Adrenal gland (tissue), 12 donors: ENCODE measurements around the gene BABAM2. TPM values are rescaled to one million over a fixed set of nuclear protein-coding genes. Genes with fewer than 3 reads are reported as not detected.

Source experiments
- DNase-seq, 7 donors: peaks; one replicate each; pipeline ENCODE4 v3.0.0-alpha.2; 2019 to 2020
- H3K27ac ChIP-seq, 5 donors: fragments of 200-600 bp; sonication (generic) in 4 of 5; 1 replicate in 3 of 5; 2 replicates in 2 of 5; pipeline versions ENCODE4 v1.5.1 to v1.8.0; 2016 to 2020; ENCODE audit warnings: mild to moderate bottlenecking in 1 of 5
- H3K27me3 ChIP-seq: fragments of 200-600 bp; 2 replicates; pipeline ENCODE4 v1.8.0; 2021
- H3K36me3 ChIP-seq, 2 donors: fragments of 200-600 bp; replicated peaks in 1 of 2; 1 replicate in 1 of 2; 2 replicates in 1 of 2; pipeline versions ENCODE4 v1.5.1 to v1.8.0; 2018 to 2022
- H3K4me1 ChIP-seq, 2 donors: fragments of 200-600 bp; replicated peaks in 1 of 2; 1 replicate in 1 of 2; 2 replicates in 1 of 2; pipeline versions ENCODE4 v1.5.1 to v1.8.0; 2018 to 2021
- H3K4me3 ChIP-seq, 4 donors: fragments of 200-600 bp; sonication (generic) in 3 of 4; one replicate each; pipeline ENCODE4 v1.5.1; 2016 to 2018
- H3K9me3 ChIP-seq, 3 donors: fragments of 200-600 bp; sonication (generic) in 1 of 3; replicated peaks in 1 of 3; 1 replicate in 2 of 3; 2 replicates in 1 of 3; pipeline versions ENCODE4 v1.5.1 to v1.8.0; 2016 to 2021
- POLR2A ChIP-seq, 2 donors: fragments of 450-650 bp; IDR thresholded peaks; one replicate each; pipeline ENCODE4 v1.6.1; 2017; ENCODE audit warnings: antibody characterized with exemption in 2 of 2, mild to moderate bottlenecking in 2 of 2, moderate library complexity in 1 of 2
- WGBS, 4 donors: extraction: QIAGEN DNeasy Blood & Tissue Kit in 2 of 4; methylation state at CpG; one replicate each; pipeline versions ENCODE4 v1.1.5 to v1.1.7; 2013 to 2017; 5-methylcytosine and 5-hydroxymethylcytosine counted together
- intact Hi-C, 2 donors: fragments of 100-400 bp; cut with DNase I; formaldehyde crosslinking; loops; one replicate each; pipeline versions ENCODE4 v1.14.1 to v1.15.0; 2022 to 2023
- polyA plus RNA-seq, 3 donors: library from polyadenylated mRNA; stranded (reverse); fragments of 200-250 nt in 2 of 3; fragments of 350-450 nt in 1 of 3; fragmentation: Illumina TruSeq in 1 of 3; extraction: RNeasy Lipid Tissue Mini Kit (QIAGEN cat#74804) in 1 of 3; gene quantifications; one replicate each; pipeline ENCODE4 v1.2.3, GENCODE V29; 2013 to 2014
- total RNA-seq, 9 donors: library from RNA; depleted of rRNA in 4 of 9; stranded (reverse); fragments of >200 nt in 4 of 9; fragments of 120-200 nt in 1 of 9; fragmentation: NEBNext Ultra II Directional in 1 of 9; extraction: Animal tissue kit (Norgen Biotek cat#: 25700) in 1 of 9; gene quantifications; one replicate each; pipeline versions ENCODE4 v1.1.0 to v1.2.4, GENCODE V29; 2013 to 2023
- TF ChIP-seq, protein P1 (sequence below), 6 experiments: fragments of 450-650 bp in 4 of 6; fragments of 200-600 bp in 2 of 6; sonication (generic) in 1 of 6; IDR thresholded peaks; 1 replicate in 5 of 6; 2 replicates in 1 of 6; pipeline versions ENCODE4 v1.5.1 to v1.8.0; 2016 to 2021; ENCODE audit warnings: antibody characterized with exemption in 6 of 6, mild to moderate bottlenecking in 2 of 6, moderate library complexity in 1 of 6
- donor health status: healthy with polysubstance abuse.
- donor health status: Bipolar disorder and iron deficiency.
- donor health status: DM: yes; HTN: yes; CAD: no.
- donor health status: DM: no; HTN: no; CAD: no.
- donor health status: DM: no; HTN: no; CAD: no.
- donor health status: DM: yes; HTN: yes; CAD: no.

The BABAM2 gene
- total and polyA plus RNA-seq, 12 donors: 88.2 to 925 (median 357) TPM

DNA sequence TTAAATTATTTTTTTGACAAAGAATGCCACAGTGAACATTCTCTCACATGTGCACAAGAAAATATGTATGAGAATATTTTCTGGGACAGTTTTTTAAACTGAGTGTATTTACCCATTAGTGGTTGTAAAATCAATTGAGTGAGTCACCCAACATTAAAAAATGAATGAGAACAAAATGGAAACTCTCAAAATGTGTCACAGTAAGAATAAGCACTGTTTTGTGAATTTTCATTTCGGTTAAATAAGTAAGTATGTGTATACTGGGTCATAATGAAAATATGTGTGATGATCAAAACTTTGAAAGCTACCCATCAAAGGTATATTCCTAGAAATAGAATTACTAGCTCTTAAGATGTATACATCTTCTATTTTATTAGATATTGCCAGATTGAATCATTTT is 11.6 kb downstream of the BABAM2 start:
- Histone ChIP-seq H3K36me3 (peaks cover 0 to 5% of the 10 kb centered on the region in 2 donors), H3K4me1 (peaks cover 22 to 76% of the 10 kb centered on the region in 2 donors), H3K4me3 (no peak overlapping the region), H3K9me3 (no peaks in the 10 kb centered on the region), H3K27me3 (no peaks in the 10 kb centered on the region), H3K27ac (peak overlapping the region in 2 of 5 donors; percentile 39 to 51)
- intact Hi-C loops: no loop called here
- no peak for DNase-seq
- TF ChIP-seq, protein P1, sequence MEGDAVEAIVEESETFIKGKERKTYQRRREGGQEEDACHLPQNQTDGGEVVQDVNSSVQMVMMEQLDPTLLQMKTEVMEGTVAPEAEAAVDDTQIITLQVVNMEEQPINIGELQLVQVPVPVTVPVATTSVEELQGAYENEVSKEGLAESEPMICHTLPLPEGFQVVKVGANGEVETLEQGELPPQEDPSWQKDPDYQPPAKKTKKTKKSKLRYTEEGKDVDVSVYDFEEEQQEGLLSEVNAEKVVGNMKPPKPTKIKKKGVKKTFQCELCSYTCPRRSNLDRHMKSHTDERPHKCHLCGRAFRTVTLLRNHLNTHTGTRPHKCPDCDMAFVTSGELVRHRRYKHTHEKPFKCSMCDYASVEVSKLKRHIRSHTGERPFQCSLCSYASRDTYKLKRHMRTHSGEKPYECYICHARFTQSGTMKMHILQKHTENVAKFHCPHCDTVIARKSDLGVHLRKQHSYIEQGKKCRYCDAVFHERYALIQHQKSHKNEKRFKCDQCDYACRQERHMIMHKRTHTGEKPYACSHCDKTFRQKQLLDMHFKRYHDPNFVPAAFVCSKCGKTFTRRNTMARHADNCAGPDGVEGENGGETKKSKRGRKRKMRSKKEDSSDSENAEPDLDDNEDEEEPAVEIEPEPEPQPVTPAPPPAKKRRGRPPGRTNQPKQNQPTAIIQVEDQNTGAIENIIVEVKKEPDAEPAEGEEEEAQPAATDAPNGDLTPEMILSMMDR (IDR thresholded peaks at IDR 0.05): no peak
- no peak for TF ChIP-seq POLR2A (IDR thresholded peaks at IDR 0.05)
- 93 to 98% (median 95%) methylated on average over 1 of the region's 1 CpG for WGBS, 4 donors

DNA sequence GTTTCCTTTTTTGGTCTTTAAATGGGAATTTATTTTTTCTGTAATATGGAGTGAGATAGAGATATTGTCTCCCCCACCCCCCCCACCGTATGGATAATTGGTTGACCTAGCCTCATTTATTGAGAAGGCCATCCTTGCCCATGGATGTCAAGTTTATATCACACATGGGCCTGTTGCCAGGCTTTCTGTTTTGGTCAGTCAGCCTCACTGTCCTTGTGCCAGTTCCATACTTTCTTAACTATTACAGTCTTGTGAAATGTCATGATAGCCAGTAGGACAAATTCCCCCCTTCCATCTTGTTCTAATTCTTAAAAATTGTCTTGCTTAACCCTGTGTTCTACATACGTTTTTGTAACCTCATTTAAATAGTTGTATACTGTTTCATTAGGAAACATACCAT is 12.5 kb downstream of the BABAM2 start:
- intact Hi-C loops: no loop called here
- H3K4me3 ChIP-seq: no peak overlapping the region
- no peaks in the 10 kb centered on the region for H3K27me3 ChIP-seq
- DNase-seq: peak in 5 of 7 donors; percentile 32 to 76 (median 61)
- TF ChIP-seq POLR2A (IDR thresholded peaks at IDR 0.05): no peak
- TF ChIP-seq, protein P1 (IDR thresholded peaks at IDR 0.05): no peak
- no peaks in the 10 kb centered on the region for H3K9me3 ChIP-seq
- 36 to 47% (median 44%) methylated on average over 2 of the region's 2 CpGs for WGBS, 4 donors
- peak overlapping the region; percentile 11 to 51 (median 38) for H3K27ac ChIP-seq
- H3K36me3 ChIP-seq: peaks cover 0 to 5% of the 10 kb centered on the region in 2 donors
- peaks cover 30 to 77% of the 10 kb centered on the region in 2 donors for H3K4me1 ChIP-seq

DNA sequence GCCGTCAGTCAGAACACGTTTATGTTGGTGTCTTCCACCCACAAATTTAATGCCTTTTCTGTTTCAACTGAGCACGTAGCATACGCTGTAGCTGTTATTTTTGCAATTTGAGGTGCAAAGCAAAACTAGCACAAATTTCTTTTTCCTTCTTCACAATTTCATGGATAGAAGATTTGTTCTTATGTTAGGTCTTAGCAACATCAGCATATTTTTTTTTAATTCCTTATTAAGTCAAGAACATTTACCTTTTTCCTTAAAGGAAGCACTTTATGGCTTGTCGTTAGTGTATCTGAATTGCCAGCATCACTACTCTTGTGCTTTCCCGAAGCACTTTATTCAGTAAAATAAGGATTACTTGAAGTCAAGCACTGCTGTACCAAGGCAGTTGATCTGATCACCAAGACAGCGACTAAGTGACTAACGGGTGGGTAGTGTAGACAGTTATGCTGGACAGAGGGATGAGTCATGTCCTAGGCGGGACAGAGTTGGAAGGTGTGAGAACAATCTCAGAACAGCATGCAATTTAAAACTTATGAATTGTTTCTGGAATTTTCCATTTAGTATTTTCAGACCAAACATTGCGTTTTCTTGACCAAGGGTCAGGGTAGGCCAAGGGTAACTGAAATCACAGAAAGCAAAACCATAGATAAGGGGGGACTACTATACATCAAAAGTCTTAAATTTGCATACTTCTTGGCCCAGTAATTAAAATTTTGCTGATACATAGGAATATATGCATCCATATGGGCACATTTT is 13.3 kb downstream of the BABAM2 start:
- Histone ChIP-seq H3K36me3 (no peaks in the 10 kb centered on the region), H3K27me3 (no peaks in the 10 kb centered on the region), H3K27ac (peak overlapping the region; percentile 11 to 68 (median 45)), H3K4me3 (no peak overlapping the region), H3K4me1 (peaks cover 38 to 82% of the 10 kb centered on the region in 2 donors), H3K9me3 (no peaks in the 10 kb centered on the region)
- intact Hi-C loops: no loop called here
- DNase-seq: peak in 2 of 7 donors; percentile 27 to 33
- WGBS, 4 donors: 82 to 86% (median 83%) methylated on average over 10 of the region's 10 CpGs
- TF ChIP-seq, protein P1 (IDR thresholded peaks at IDR 0.05): no peak
- TF ChIP-seq POLR2A (IDR thresholded peaks at IDR 0.05): no peak

DNA sequence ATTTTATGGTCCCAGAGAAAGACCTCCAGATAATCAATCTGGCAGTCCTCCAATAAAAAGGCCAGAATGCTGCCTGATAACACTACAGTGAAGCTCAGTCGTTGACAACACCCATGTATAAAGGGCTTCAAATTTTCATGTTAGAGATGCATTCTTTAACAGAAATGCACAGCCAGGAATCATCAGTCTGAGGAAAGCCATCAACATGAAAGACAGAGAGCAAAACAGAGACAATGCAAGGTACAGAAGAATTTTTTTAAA is 13.8 kb downstream of the BABAM2 start:
- Histone ChIP-seq H3K4me3 (no peak overlapping the region), H3K27ac (peak overlapping the region in 3 of 5 donors; percentile 45 to 68 (median 51)), H3K27me3 (no peaks in the 10 kb centered on the region), H3K9me3 (no peaks in the 10 kb centered on the region), H3K36me3 (no peaks in the 10 kb centered on the region), H3K4me1 (peaks cover 43 to 87% of the 10 kb centered on the region in 2 donors)
- no peak for DNase-seq
- WGBS, 4 donors: 40 to 68% (median 61%) methylated on average over 1 of the region's 1 CpG
- intact Hi-C loops: no loop called here
- TF ChIP-seq POLR2A (IDR thresholded peaks at IDR 0.05): no peak
- TF ChIP-seq, protein P1 (IDR thresholded peaks at IDR 0.05): no peak
